ENCODE results near the gene ENPEP.

DNA sequence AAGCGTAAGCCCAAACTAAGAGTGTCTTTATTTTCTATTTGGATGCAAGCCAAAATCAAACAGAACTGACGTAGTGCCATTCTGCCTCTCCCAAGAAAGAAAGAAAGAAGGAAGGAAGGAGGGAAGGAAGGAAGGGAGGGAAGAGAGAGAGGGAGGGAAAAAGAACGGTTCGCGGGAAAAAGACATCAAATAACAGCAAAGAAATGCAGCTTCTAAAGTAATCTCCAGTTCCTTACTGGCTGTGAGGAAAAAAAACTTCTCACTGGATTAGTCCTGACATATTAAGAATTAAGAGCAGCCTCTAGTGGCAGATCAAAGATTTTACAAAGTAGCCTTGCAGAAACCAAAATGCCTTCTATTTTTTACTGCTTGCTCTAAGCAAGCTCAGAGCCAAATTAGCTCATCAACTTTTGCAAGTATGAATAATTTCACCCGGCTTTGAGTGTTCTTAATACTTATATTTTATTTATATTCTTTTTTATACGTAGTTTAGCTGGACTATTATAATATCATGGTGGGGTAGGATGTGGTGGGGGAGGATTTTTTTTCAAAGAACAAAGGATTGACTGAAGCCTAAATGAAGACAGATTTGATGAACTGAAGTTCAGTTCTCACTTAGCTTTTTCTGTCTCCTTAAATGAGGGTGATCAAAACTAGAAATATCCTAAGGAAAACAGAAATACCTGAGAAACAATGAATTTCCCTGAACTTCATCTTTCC lies 110.3 kb downstream of the ENPEP start:
- TF ChIP-seq, protein P1, sequence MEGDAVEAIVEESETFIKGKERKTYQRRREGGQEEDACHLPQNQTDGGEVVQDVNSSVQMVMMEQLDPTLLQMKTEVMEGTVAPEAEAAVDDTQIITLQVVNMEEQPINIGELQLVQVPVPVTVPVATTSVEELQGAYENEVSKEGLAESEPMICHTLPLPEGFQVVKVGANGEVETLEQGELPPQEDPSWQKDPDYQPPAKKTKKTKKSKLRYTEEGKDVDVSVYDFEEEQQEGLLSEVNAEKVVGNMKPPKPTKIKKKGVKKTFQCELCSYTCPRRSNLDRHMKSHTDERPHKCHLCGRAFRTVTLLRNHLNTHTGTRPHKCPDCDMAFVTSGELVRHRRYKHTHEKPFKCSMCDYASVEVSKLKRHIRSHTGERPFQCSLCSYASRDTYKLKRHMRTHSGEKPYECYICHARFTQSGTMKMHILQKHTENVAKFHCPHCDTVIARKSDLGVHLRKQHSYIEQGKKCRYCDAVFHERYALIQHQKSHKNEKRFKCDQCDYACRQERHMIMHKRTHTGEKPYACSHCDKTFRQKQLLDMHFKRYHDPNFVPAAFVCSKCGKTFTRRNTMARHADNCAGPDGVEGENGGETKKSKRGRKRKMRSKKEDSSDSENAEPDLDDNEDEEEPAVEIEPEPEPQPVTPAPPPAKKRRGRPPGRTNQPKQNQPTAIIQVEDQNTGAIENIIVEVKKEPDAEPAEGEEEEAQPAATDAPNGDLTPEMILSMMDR (IDR thresholded peaks at IDR 0.05; ENCODE audit: insufficient read depth, low read length, poor library complexity, severe bottlenecking), result no peak
- no peak for TF ChIP-seq EZH2phosphoT487 (conservative IDR thresholded peaks at IDR 0.05; ENCODE audit: low read length)

Measured in SU-DHL-6 (cell line).